ENCODE data around the gene HCLS1. TPM values are rescaled to one million over a fixed set of nuclear protein-coding genes. Genes with fewer than 3 reads are reported as not detected.

The HCLS1 gene
- total RNA-seq, 1 donor from 2014 or later = 0.82 TPM

- H3K9me3 Mint-ChIP-seq (ENCODE audit: low read depth) = no peaks in the 10 kb centered on the region
- H3K4me1 Mint-ChIP-seq (ENCODE audit: low read depth) = no peaks in the 10 kb centered on the region
- H3K4me3 Mint-ChIP-seq (ENCODE audit: unreplicated experiment) = no peak overlapping the region
- TF ChIP-seq, protein P1, sequence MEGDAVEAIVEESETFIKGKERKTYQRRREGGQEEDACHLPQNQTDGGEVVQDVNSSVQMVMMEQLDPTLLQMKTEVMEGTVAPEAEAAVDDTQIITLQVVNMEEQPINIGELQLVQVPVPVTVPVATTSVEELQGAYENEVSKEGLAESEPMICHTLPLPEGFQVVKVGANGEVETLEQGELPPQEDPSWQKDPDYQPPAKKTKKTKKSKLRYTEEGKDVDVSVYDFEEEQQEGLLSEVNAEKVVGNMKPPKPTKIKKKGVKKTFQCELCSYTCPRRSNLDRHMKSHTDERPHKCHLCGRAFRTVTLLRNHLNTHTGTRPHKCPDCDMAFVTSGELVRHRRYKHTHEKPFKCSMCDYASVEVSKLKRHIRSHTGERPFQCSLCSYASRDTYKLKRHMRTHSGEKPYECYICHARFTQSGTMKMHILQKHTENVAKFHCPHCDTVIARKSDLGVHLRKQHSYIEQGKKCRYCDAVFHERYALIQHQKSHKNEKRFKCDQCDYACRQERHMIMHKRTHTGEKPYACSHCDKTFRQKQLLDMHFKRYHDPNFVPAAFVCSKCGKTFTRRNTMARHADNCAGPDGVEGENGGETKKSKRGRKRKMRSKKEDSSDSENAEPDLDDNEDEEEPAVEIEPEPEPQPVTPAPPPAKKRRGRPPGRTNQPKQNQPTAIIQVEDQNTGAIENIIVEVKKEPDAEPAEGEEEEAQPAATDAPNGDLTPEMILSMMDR (IDR thresholded peaks at IDR 0.05) = no peak
- DNase-seq (ENCODE audit: low spot score) = no peak
- H3K27ac Mint-ChIP-seq (ENCODE audit: unreplicated experiment) = no peak overlapping the region
- H3K36me3 Mint-ChIP-seq (ENCODE audit: low read depth) = no peaks in the 10 kb centered on the region
- no peaks in the 10 kb centered on the region for H3K27me3 Mint-ChIP-seq (ENCODE audit: low read depth)
These were observed 17.9 kb downstream of the HCLS1 start for GRCh38 chr3:121642601-121643314.

- H3K4me3 Mint-ChIP-seq (ENCODE audit: unreplicated experiment) = no peak overlapping the region
- no peaks in the 10 kb centered on the region for H3K9me3 Mint-ChIP-seq (ENCODE audit: low read depth)
- no peak overlapping the region for H3K27ac Mint-ChIP-seq (ENCODE audit: unreplicated experiment)
- TF ChIP-seq, protein P1 (IDR thresholded peaks at IDR 0.05) = no peak
- H3K4me1 Mint-ChIP-seq (ENCODE audit: low read depth) = no peaks in the 10 kb centered on the region
- H3K27me3 Mint-ChIP-seq (ENCODE audit: low read depth) = no peaks in the 10 kb centered on the region
- no peak for DNase-seq (ENCODE audit: low spot score)
- peaks cover 2% of the 10 kb centered on the region for H3K36me3 Mint-ChIP-seq (ENCODE audit: low read depth)
These were observed 19.6 kb downstream of the HCLS1 start for GRCh38 chr3:121641127-121641526.

- Mint-ChIP-seq H3K4me1 (ENCODE audit: low read depth) (no peaks in the 10 kb centered on the region), H3K27ac (ENCODE audit: unreplicated experiment) (no peak overlapping the region), H3K9me3 (ENCODE audit: low read depth) (no peaks in the 10 kb centered on the region), H3K36me3 (ENCODE audit: low read depth) (peaks cover 5% of the 10 kb centered on the region), H3K27me3 (ENCODE audit: low read depth) (no peaks in the 10 kb centered on the region), H3K4me3 (ENCODE audit: unreplicated experiment) (no peak overlapping the region)
- DNase-seq (ENCODE audit: low spot score) = no peak
- TF ChIP-seq, protein P1 (IDR thresholded peaks at IDR 0.05) = no peak
These were observed 22.8 kb downstream of the HCLS1 start for GRCh38 chr3:121637922-121638321.

DNA sequence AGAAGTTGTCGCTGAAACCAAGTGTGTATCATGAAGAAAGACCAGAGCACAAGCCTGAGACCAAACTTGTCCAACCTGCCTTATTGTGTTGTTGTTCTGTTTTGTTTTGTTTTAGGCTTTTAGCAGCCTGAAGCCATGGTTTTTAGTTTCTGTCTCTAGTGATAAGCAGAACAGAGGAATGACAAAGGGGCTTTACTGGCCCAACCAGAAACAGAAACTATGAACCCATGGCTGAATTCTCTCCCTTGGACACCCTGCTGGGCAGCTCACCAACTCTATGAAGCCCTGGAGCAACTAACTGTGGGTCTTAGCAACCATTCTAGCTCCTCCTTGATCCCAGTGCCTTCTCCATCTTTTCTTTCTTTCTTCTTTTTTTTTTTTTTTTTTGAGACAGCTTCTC lies 30.3 kb downstream of the HCLS1 start:
- no peak overlapping the region for H3K4me3 Mint-ChIP-seq (ENCODE audit: unreplicated experiment)
- no peaks in the 10 kb centered on the region for H3K9me3 Mint-ChIP-seq (ENCODE audit: low read depth)
- no peak for DNase-seq (ENCODE audit: low spot score)
- no peaks in the 10 kb centered on the region for H3K4me1 Mint-ChIP-seq (ENCODE audit: low read depth)
- no peaks in the 10 kb centered on the region for H3K27me3 Mint-ChIP-seq (ENCODE audit: low read depth)
- H3K36me3 Mint-ChIP-seq (ENCODE audit: low read depth) = peaks cover 5% of the 10 kb centered on the region
- no peak overlapping the region for H3K27ac Mint-ChIP-seq (ENCODE audit: unreplicated experiment)
- TF ChIP-seq, protein P1 (IDR thresholded peaks at IDR 0.05) = no peak

DNA sequence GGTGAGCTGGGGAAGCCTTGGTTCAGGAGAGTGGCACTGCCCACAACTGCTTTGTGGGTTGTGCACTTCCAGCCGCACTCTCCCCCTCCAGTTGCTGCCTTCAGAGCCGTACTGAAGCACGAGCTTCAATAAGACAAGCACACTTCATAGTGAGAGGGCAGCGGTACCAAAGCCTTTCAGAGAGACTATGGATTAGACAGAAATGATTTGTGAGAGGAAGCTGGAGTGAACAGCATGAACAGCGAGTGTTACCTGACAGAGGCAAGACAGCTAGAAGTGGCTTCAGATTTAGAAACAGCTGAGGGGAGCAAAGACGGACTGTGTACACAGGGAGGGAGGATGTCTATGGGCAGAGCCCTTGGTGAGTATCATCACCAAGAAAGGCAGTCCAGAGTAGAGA lies 31.1 kb downstream of the HCLS1 start:
- no peak overlapping the region for H3K27ac Mint-ChIP-seq (ENCODE audit: unreplicated experiment)
- peaks cover 5% of the 10 kb centered on the region for H3K36me3 Mint-ChIP-seq (ENCODE audit: low read depth)
- no peaks in the 10 kb centered on the region for H3K9me3 Mint-ChIP-seq (ENCODE audit: low read depth)
- no peaks in the 10 kb centered on the region for H3K4me1 Mint-ChIP-seq (ENCODE audit: low read depth)
- no peak for DNase-seq (ENCODE audit: low spot score)
- H3K27me3 Mint-ChIP-seq (ENCODE audit: low read depth) = peaks cover 3% of the 10 kb centered on the region
- TF ChIP-seq, protein P1 (IDR thresholded peaks at IDR 0.05) = no peak
- no peak overlapping the region for H3K4me3 Mint-ChIP-seq (ENCODE audit: unreplicated experiment)
